ENCODE data around the gene ARHGEF39. TPM values are rescaled to one million over a fixed set of nuclear protein-coding genes. Genes with fewer than 3 reads are reported as not detected.
"Not testable (repeated sequence)": the region's sequence is repeated elsewhere in the genome, so short reads cannot be mapped to it uniquely, and the experiment has no call there.

The ARHGEF39 gene
- total RNA-seq, 1 experiment from 2014 or later = 2.5 TPM

DNA sequence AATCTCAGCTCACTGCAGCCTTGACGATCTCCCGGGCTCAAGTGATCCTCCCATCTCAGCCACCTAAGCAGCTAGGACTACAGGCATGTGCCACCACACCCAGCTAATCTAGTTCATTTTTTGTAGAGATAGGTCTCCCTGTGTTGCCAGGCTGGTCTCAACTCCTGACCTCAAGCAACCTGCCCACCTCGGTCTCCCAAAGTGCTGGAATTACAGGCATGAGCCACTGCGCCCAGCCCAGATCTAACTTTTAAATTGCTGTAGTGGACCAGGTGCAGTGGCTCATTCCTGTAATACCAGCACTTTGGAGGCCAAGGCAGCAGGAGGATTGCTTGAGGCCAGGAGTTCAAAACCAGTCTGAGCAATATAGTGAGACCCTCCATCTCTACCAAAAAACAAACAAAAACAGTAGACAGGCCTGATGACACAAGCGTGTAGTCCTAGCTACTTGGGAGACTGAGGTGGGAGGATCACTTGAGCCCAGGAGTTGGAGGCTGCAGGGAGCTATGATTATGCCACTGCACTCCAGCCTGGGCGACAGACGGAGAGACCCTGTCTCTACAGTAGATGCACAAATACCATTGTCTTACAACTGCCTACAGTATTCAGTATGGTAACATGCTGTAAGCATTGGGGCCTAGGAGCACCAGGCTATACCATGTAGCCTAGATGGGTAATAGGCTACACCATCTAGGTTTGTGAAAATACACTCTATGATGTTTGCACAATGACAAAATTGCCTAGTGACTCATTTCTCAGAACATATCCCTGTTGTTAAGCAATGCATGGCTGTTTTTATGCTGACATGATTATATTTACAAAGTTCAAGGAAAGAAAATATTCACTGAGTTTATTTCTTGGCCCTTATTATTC lies 12.8 kb downstream of the ARHGEF39 start:
- no peak for DNase-seq (ENCODE audit: low spot score)

DNA sequence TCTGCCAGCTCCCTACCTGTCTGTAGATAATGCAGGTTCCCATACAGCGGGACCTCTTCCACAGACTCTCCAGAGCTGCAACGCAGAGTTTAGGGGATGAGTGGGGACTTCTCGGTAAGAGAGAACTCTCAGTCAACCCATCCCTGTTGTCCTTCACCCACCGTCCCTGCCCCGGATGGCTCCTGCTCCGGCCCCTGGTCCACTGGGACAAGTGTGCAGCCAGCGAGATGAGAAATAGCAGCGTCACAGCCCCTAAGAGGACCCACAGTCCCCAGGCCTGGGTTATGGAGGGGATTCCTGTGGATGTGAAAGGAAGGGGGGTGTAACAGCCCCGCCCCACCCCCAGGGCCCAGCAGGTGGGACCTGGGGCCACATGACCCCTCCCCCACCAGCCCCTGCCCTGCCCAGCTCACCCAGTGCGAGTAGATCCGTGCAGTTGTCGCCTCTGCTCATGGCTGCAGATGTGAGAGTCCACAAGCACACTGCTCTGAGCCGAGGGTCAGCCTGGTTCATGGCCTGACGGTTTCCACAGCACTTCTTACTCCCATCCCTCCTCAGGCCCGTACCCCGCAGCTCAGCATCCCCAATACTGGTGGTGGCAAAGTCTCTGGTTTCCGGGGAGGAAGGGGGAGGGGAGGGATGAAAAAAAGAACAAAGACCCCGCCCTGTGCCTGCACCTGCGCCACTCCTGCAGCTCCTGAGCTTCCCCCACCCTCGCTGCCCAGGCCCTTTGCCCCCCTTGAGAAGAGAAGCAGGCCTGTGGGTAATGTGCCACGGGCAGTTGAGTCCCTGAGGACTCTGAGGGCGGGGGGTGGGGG lies 14.4 kb downstream of the ARHGEF39 start, which contains the start of gene SIT1:
TSS of gene SIT1 (minus strand) at position 591 of the 818 bp plus-strand sequence. CDS start at position 513, 78 bp downstream.
- DNase-seq (ENCODE audit: low spot score) = no peak

DNA sequence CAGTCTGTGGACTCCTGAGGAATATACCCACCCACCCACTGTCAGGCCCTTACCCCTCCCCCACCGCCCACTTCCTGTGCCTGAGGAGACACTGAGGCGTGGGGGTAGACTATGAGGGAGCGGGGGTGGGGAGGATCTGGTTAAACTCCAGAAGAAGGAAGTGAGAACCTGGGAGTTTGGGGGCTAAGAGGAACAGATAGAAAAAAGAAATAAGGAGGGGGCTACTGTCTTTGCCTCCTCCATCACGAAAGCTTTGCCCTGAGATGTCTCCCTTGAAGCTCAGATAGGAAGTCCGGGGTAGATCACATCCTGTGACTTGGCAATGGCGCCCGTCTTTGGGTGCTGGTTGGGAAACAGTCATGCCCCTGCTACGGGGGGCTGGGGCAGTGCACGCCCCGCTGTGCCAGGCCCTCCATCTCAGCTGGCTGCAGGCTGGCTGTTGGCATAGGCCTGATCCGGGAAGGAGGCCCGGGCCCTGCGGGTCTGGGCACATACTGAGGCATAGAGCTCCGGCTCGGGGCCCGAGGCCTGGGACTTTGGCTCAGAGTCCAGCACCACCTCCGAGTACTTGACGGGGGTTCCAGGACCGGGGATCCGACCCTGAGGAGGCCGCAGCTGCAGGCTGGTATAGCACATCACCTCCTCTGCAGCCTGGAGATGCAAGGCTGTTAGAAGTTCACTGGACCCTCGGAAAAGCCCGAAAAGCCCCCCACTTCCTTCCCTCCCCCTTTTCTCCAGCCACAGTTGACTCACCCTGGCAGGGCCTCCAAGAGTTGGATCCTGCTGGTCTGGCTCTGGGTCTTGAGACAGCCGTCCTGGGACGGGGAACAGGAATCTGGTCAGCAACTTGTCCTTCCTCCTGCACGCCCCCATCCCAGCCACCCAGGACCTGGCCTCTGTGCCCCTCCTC lies 15.3 kb downstream of the ARHGEF39 start:
- no peak for DNase-seq (ENCODE audit: low spot score)

- DNase-seq (ENCODE audit: low spot score) = peak; percentile 66
These were observed 18.3 kb downstream of the ARHGEF39 start for GRCh38 chr9:35646533-35647265.

DNA sequence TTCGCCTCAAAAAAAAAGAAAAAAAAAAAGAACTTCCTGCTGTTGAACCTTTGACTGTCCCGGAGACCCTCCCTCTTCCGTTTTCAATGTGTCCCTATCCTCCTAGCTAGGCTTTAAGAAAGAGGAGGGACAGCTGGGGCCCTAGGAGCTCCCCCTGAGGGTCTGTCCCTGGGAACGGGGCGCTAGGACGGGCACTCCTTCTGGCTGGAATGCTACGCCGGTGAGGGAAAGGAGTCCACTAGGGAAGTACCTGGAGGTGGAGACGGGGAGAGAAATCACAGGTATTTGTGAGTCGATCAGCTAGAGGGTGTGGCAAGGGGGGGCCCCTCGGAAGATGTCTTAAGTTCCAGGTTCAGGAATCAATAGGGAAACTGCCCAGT lies 18.9 kb downstream of the ARHGEF39 start:
- DNase-seq (ENCODE audit: low spot score) = no peak

- not testable (repeated sequence) for DNase-seq (ENCODE audit: low spot score)
These were observed 19.3 kb downstream of the ARHGEF39 start for GRCh38 chr9:35645736-35646135.

DNA sequence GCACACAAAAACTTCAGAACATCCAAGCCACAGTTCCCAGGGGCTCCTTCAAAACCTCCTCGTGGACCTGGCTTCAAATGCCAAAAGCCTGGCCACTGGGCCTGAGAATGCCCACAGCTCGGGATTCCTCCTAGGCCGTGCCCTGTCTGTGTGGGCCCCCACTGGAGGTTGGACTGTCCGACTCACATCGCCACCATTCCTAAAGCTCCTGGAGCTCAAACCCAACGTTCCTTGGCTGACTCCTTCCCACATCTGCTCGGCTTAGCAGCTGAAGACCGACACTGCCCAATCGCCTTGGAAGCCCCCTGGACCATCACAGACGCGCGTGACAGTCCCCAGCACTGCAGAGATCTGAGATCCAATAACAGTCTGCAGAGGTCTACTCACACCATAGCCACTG lies 21.9 kb downstream of the ARHGEF39 start:
- no peak for DNase-seq (ENCODE audit: low spot score)

DNA sequence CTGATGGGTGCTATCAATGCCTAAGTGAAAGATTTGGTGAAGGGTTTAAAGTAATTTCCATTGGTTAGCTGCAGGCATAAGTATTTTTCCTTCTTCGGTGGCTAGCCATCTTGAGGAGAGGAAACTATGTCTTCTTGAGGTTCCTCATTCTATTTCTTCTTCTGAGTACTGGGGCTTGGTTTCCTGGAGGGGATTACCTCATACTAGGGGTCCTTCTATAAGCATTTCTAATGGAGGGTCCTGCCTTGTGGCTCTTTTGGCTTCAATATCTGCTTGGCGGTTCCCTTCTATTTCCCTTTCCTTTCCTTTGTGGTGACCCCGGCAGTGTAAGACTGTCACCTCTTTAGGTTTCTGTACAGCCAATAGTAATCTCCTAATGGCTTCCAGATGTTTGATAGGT lies 23.5 kb downstream of the ARHGEF39 start:
- DNase-seq (ENCODE audit: low spot score) = not testable (repeated sequence)

DNA sequence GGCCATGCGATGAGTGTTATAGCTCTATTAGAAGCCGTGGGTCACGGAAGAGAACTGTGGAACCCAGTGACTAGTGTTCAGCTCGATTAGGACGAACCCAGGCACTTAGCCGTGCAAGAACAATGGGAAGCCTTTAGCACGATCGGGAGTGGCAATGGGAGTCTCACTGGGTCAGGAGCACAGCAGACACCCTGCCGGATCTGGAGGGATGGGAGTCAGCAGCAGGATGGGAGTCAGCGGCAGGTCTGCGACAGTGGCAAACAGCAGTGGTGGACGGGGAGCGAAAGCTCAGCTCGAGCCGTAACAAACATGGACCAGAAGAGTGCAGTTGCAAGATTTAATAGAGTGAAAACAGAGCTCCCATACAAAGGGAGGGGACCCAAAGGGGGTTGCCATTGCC lies 24.6 kb downstream of the ARHGEF39 start:
- DNase-seq (ENCODE audit: low spot score) = not testable (repeated sequence)

DNA sequence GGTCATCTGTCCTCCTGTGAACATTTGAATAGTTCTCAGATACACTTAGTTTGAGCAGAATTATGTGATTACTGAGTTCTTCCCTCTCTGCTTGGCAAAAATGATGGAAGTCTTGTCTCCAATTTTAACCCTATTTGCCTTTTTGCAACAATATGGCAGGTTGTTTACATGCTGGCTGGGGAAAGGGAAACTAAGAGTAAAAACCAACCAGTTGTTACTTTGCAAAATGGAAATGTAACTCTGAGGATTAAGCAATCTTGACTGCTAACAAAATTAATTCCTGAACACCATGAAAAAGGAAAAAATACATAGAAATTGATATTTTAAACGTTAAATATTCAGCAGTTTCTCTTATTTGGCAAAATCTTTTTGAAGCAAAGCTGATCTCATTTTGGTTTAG lies 25.4 kb downstream of the ARHGEF39 start:
- no peak for DNase-seq (ENCODE audit: low spot score)

GRCh38 chr9:35639225-35639624 lies 25.8 kb downstream of the ARHGEF39 start:
- DNase-seq (ENCODE audit: low spot score) = not testable (repeated sequence)

DNA sequence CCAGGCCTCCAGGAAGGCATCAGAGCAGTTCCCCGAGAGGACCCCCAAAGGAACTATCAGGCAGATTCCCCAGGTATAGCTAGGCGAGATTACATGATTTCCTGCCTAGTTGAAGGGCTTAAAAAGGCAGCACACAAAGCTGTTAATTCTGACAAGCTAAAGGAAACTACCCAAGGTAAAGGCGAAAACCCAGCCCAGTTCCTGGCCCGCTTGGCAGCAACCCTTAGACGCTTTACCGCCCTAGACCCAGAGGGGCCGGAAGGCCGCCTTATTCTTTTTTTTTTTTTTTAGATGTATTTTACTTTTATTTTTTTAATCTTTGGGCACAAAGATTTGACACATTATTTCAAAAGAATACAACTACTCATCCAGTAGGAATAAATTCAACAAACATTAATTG lies 26.2 kb downstream of the ARHGEF39 start:
- DNase-seq (ENCODE audit: low spot score) = not testable (repeated sequence)

- not testable (repeated sequence) for DNase-seq (ENCODE audit: low spot score)
These were observed 27.5 kb downstream of the ARHGEF39 start for GRCh38 chr9:35637427-35637955.

- not testable (repeated sequence) for DNase-seq (ENCODE audit: low spot score)
These were observed 28.1 kb downstream of the ARHGEF39 start for GRCh38 chr9:35636877-35637246.

DNA sequence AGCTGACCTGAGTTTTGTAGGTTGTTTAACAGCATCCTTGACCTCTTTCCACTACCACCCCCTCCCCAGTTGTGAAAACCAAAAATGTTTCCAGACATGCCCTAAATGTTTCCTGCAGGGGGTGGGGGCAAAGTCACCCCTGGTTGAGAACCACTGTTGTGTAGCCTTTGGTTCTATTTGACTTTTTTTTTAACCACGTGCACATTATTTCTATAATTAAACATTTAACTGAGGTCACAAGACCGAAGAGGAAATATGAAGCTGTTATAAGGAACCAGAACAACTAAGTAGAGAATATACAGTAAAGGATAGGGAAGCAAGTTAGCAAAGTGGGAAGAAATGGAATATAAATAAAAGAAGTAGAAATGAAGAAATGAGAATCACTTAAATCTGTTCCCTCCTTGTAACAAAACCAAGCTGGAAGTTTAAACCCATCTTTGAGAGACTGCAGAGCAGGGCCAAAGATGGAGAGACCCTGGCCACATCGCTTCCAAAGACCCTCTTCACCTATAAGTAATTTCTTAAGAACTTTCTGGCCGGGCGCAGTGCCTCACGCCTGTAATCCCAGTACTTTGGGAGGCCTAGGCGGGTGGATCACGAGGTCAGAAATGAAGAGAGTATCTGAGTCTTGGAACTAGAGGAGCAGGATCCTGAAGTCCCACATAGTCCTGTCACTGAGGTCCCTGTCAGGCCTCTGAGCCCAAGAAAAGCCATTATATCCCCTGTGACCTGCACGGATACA lies 28.7 kb downstream of the ARHGEF39 start:
- no peak for DNase-seq (ENCODE audit: low spot score)

DNA sequence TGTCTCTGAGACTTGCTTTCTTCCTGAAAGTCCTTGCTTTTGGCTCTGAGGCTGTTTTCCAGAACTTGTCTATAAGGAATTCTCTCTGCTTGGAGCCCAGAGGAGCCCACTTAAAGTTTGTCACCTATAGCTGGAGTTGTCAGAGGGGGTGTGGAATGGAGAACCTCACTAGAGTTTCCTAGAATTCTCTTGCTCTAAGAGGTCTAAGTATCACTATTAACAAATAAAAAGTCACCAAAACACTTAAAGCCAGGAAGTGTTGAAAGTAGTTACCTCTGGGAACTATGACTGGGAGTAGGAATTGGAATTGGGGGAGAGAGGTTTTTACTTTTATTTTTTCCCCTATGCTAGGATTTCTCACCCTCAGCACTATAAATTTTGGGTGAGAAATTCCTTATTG lies 29.3 kb downstream of the ARHGEF39 start:
- DNase-seq (ENCODE audit: low spot score) = no peak

DNA sequence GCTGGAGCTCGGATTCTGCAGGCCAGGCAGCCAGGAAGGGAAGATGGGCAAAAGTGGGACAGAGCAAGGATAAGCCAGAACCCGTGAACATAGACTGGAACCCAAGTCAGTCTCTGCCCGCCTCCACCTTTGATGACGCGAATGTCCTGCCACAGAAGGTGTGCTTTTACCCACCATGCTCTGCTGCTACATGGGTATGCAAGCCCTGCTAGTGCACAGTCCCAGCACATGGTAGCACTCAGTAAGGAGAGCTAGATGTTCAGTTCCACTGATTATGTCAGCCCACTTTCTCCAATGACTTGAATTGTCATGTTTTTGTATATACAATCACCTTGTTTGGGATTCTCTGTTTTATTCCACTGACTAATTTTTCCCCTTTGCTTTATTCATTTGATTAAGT lies 35.4 kb downstream of the ARHGEF39 start:
- DNase-seq (ENCODE audit: low spot score) = no peak

DNA sequence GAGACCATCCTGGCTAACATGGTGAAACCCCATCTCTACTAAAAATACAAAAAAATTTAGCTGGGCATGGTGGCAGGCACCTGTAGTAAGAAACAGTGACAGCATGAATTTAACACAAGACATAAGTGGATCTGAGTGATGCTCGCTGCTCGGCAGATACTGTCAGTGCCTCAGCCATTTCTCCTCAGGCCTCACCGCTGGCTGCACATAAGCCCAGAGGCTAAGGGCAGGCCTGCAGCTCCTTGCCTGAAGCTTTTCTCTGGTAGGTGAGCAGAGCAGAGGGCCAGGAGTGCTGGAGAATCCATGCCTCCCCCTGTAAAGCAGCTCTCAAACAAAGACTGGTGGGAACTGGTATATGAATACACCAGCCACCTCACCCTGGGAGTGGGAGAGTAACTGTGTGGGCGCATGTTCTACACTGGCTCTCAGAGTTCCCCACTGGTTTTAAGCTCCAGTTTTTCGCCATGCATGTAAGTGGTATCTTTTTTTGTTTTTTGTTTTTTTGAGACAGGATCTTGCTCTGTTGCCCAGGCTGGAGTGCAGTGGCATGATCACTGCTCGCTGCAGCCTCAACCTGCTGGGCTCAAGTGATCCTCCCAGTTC lies 36.5 kb downstream of the ARHGEF39 start:
- no peak for DNase-seq (ENCODE audit: low spot score)

GRCh38 chr9:35627575-35627974 lies 37.4 kb downstream of the ARHGEF39 start:
- DNase-seq (ENCODE audit: low spot score) = no peak

DNA sequence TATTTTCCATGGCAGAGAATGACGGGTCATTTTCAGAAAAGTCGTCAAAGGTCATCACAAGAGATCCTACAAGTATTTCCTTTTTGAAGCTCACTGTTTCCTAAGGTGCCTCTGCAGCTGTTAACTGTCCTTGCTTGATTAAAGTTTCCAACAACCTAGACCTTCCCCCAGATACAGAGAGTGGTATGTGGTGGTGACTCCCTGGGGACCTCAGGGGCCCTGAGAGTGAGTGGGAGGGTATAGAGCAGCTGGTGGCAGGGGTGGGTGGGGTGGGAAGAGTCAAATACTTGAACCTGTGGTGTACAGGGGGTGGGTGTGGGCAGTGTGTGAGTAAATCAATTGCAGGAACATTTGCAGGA lies 45.2 kb downstream of the ARHGEF39 start:
- no peak for DNase-seq (ENCODE audit: low spot score)

Data from A172 (cell line).